Neural cell (in vitro differentiated cells): ENCODE results near the gene OR14A16.

Source experiments
- EP300 ChIP-seq: fragments of 450-650 bp; conservative IDR thresholded peaks from 2 replicates; pipeline ENCODE4 v1.6.1; 2014; ENCODE audit warnings: antibody characterized with exemption, mild to moderate bottlenecking, moderate library complexity; ENCODE audit not compliant: poor library complexity, severe bottlenecking
- TF ChIP-seq, protein P1 (sequence below): fragments of 450-650 bp; IDR thresholded peaks from 2 replicates; pipeline ENCODE4 v1.5.1; 2014; ENCODE audit warnings: antibody characterized with exemption, mild to moderate bottlenecking, moderate library complexity; ENCODE audit not compliant: poor library complexity, severe bottlenecking

DNA sequence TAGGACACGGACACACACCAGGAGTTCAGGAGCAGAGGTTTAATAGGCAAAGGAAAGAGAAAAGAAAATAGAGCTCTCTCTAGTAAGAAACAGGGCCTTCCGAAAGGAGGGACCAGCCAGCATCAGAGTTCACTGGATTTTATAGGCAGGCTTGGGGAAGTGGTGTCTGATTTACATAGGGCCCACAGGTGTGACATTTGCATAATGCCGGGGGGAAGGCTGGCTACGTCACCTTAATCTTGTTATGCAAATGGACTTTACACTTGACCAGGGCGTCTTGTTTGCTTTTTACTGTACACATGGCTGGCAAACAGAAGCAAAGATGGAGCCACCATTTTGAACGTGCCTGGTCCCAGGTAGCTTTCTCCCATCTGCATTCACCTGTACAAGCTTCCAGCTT is at the start of gene OR14A16:
- no peak for TF ChIP-seq EP300
- TF ChIP-seq, protein P1, sequence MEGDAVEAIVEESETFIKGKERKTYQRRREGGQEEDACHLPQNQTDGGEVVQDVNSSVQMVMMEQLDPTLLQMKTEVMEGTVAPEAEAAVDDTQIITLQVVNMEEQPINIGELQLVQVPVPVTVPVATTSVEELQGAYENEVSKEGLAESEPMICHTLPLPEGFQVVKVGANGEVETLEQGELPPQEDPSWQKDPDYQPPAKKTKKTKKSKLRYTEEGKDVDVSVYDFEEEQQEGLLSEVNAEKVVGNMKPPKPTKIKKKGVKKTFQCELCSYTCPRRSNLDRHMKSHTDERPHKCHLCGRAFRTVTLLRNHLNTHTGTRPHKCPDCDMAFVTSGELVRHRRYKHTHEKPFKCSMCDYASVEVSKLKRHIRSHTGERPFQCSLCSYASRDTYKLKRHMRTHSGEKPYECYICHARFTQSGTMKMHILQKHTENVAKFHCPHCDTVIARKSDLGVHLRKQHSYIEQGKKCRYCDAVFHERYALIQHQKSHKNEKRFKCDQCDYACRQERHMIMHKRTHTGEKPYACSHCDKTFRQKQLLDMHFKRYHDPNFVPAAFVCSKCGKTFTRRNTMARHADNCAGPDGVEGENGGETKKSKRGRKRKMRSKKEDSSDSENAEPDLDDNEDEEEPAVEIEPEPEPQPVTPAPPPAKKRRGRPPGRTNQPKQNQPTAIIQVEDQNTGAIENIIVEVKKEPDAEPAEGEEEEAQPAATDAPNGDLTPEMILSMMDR: no peak
